PC-3 (cell line): ENCODE results near the gene GPS2. TPM values are rescaled to one million over a fixed set of nuclear protein-coding genes. Genes with fewer than 3 reads are reported as not detected.

ENCODE experiments used
- ATAC-seq: fragments of 200-7000 bp; cut with Tn5 transposase; 2 replicates; pipeline ENCODE4 v1.9.1; 2020; ENCODE audit warnings: mild to moderate bottlenecking, moderate library complexity
- BruUV-seq: library from RNA; stranded (reverse); fragments of 400-500 nt; replicated peaks from 2 replicates; lab custom pipeline; 2021; lab: Mats Ljungman, UMichigan
- CTCF ChIA-PET: fragments of 300-600 bp; sonication (Branson Sonifier 250); formaldehyde crosslinking; loops from one replicate; lab custom pipeline; 2022; ENCODE audit warnings: antibody characterized with exemption; lab: Charles Lee
- POLR2A ChIA-PET: fragments of 300-600 bp; sonication (Branson Sonifier 250); formaldehyde crosslinking; loops from one replicate; lab custom pipeline; 2022; ENCODE audit warnings: antibody characterized with exemption; ENCODE audit not compliant: unreplicated experiment; lab: Charles Lee
- DNase-seq: peaks from one replicate; pipeline ENCODE4 v3.0.0-alpha.2; 2015
- H2AFZ ChIP-seq: fragments of 300-600 bp; sonication (generic); 2 replicates; pipeline ENCODE4 v1.6.0; 2016; ENCODE audit warnings: antibody characterized with exemption, low read length
- H3F3A ChIP-seq: fragments of 300-600 bp; sonication (generic); one replicate; pipeline ENCODE4 v1.6.0; 2017; ENCODE audit warnings: antibody characterized with exemption, low read length, control low read depth, mild to moderate bottlenecking; ENCODE audit not compliant: unreplicated experiment
- H3K27ac ChIP-seq: fragments of 300-600 bp; sonication (generic); 2 replicates; pipeline ENCODE4 v1.5.1; 2016; ENCODE audit warnings: mild to moderate bottlenecking, low read length
- H3K27me3 ChIP-seq: fragments of 300-600 bp; sonication (generic); 2 replicates; pipeline ENCODE4 v1.6.1; 2016; ENCODE audit warnings: low read length, mixed read lengths
- H3K36me3 ChIP-seq: fragments of 300-600 bp; sonication (generic); 2 replicates; pipeline ENCODE4 v1.6.1; 2016; ENCODE audit warnings: low read depth, mixed run types, low read length, mixed read lengths
- H3K4me1 ChIP-seq: fragments of 300-600 bp; sonication (generic); 2 replicates; pipeline ENCODE4 v1.5.1; 2016; ENCODE audit warnings: low read length; ENCODE audit not compliant: insufficient read depth
- H3K4me2 ChIP-seq: fragments of 300-600 bp; sonication (generic); 2 replicates; pipeline ENCODE4 v1.6.0; 2016; ENCODE audit warnings: low read length
- H3K4me3 ChIP-seq: fragments of 300-600 bp; sonication (generic); 2 replicates; pipeline ENCODE4 v1.5.1; 2016; ENCODE audit warnings: mild to moderate bottlenecking, low read length, mixed read lengths
- H3K79me2 ChIP-seq: fragments of 300-600 bp; sonication (generic); 2 replicates; pipeline ENCODE4 v1.6.1; 2017; ENCODE audit warnings: low read length, mixed read lengths
- H3K9ac ChIP-seq: fragments of 300-600 bp; sonication (generic); 2 replicates; pipeline ENCODE4 v1.6.0; 2016; ENCODE audit warnings: mild to moderate bottlenecking, low read length
- H3K9me2 ChIP-seq: fragments of 300-600 bp; sonication (generic); replicated peaks from 2 replicates; pipeline ENCODE4 v1.6.1; 2016; ENCODE audit warnings: mixed run types, low read length, mixed read lengths
- H3K9me3 ChIP-seq: fragments of 300-600 bp; sonication (generic); 2 replicates; pipeline ENCODE4 v1.6.1; 2016; ENCODE audit warnings: low read length, mixed read lengths
- H4K20me1 ChIP-seq: fragments of 300-600 bp; sonication (generic); 2 replicates; pipeline ENCODE4 v1.6.1; 2016; ENCODE audit warnings: low read length, mixed read lengths
- CTCF ChIP-seq: fragments of 300-600 bp; sonication (generic); conservative IDR thresholded peaks from 2 replicates; pipeline ENCODE4 v1.5.1; 2017; ENCODE audit warnings: antibody characterized with exemption, low read depth, mild to moderate bottlenecking, low read length
- EZH2 ChIP-seq: fragments of 300-600 bp; sonication (generic); IDR thresholded peaks from one replicate; pipeline ENCODE4 v1.6.1; 2017; ENCODE audit warnings: antibody characterized with exemption, mild to moderate bottlenecking, low read length; ENCODE audit not compliant: unreplicated experiment
- EZH2phosphoT487 ChIP-seq: fragments of 300-600 bp; sonication (generic); IDR thresholded peaks from 2 replicates; pipeline ENCODE4 v1.6.1; 2018; ENCODE audit warnings: mild to moderate bottlenecking, antibody characterized with exemption, low read length, borderline replicate concordance
- intact Hi-C: fragments of 100-400 bp; cut with micrococcal nuclease; formaldehyde crosslinking; loops from 2 replicates; pipeline ENCODE4 v1.9.0; 2023
- total RNA-seq: library from RNA; depleted of rRNA; stranded (reverse); fragments of >200 nt; gene quantifications from 2 replicates; pipeline ENCODE4 v1.2.3, GENCODE V29; 2014

GPS2 gene
- total RNA-seq, 1 experiment from 2014 or later = 30.8 TPM

GRCh38 chr17:7332111-7332510, 17.0 kb upstream of the GPS2 start:
- DNase-seq = no peak
- H3K79me2 ChIP-seq = peaks cover 16% of the 10 kb centered on the region
- H3K4me3 ChIP-seq = no peak overlapping the region
- no peak overlapping the region for H3K4me2 ChIP-seq
- H4K20me1 ChIP-seq = no peaks in the 10 kb centered on the region
- no peaks in the 10 kb centered on the region for H3K9me3 ChIP-seq
- ChIA-PET POLR2A (no interaction called here), CTCF (no interaction called here)
- no peaks in the 10 kb centered on the region for H3K9me2 ChIP-seq
- no peaks in the 10 kb centered on the region for H3K27me3 ChIP-seq
- TF ChIP-seq EZH2 = no peak
- TF ChIP-seq CTCF = no peak
- no peak for TF ChIP-seq EZH2phosphoT487
- H3K9ac ChIP-seq = no peak overlapping the region
- H3K27ac ChIP-seq = no peak overlapping the region
- H3K36me3 ChIP-seq = no peaks in the 10 kb centered on the region
- no peak overlapping the region for H2AFZ ChIP-seq
- H3F3A ChIP-seq = no peaks in the 10 kb centered on the region
- 0 out of 2 replicates have a peak, but pooled peaks cover 6% of the 10 kb centered on the region for H3K4me1 ChIP-seq
- no peak for ATAC-seq
- no TSS peak for BruUV-seq
- intact Hi-C loops = no loop called here

DNA sequence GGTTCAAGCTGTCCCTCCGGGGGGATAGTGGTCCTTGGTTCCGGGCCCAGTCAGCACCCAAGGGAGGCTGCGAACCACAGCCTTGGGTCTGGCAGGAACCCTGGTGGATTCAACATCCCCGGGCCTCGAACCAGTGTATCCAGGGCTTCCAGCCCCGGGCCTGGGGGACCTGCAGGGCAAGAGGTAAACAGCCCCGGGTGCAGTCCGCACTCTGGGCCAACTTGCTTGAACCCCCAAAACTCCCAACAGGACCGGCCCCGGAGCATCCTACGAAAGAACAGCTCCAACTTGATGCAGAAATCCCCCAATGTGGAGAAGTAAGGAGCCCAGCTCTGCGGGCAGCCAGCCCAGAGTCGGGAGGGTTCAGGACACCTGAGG, 15.5 kb upstream of the GPS2 start:
- Histone ChIP-seq H3K9ac (no peak overlapping the region), H3K9me2 (no peaks in the 10 kb centered on the region), H3K4me2 (peak overlapping the region; percentile 99), H2AFZ (peak overlapping the region; percentile 95; the same call in 1 of the 2 replicates), H3K4me1 (0 out of 2 replicates have a peak, but pooled peaks cover 6% of the 10 kb centered on the region), H3K4me3 (peak overlapping the region; percentile 96), H3K79me2 (peaks cover 16% of the 10 kb centered on the region), H3K27me3 (no peaks in the 10 kb centered on the region), H3F3A (no peaks in the 10 kb centered on the region), H3K27ac (no peak overlapping the region), H3K36me3 (no peaks in the 10 kb centered on the region), H3K9me3 (no peaks in the 10 kb centered on the region), H4K20me1 (no peaks in the 10 kb centered on the region)
- CTCF ChIA-PET = no interaction called here
- no TSS peak for BruUV-seq
- no peak for TF ChIP-seq CTCF
- TF ChIP-seq EZH2 = no peak
- no peak for TF ChIP-seq EZH2phosphoT487
- DNase-seq (no peak), ATAC-seq (no peak)
- intact Hi-C loops = no loop called here
- POLR2A ChIA-PET = no interaction called here

- no TSS peak for BruUV-seq
- Histone ChIP-seq H3K79me2 (peaks cover 16% of the 10 kb centered on the region), H3K27me3 (no peaks in the 10 kb centered on the region), H3K9me3 (no peaks in the 10 kb centered on the region), H3F3A (no peaks in the 10 kb centered on the region), H3K27ac (peak overlapping the region; percentile 77), H2AFZ (peak overlapping the region; percentile 95), H3K9me2 (no peaks in the 10 kb centered on the region), H3K4me1 (0 out of 2 replicates have a peak, but pooled peaks cover 6% of the 10 kb centered on the region), H3K9ac (peak overlapping the region; percentile 88), H3K4me3 (peak overlapping the region; percentile 96), H3K4me2 (peak overlapping the region; percentile 99), H4K20me1 (no peaks in the 10 kb centered on the region), H3K36me3 (no peaks in the 10 kb centered on the region)
- CTCF ChIA-PET = interaction anchor here (0.6 kb wide), 1 partner anchor 17 kb away, joined by 3 read pairs; no protein-coding TSS in a partner anchor
- intact Hi-C loops = loop anchor here (2.0 kb wide), 1 partner anchor 21 kb away; no protein-coding TSS in a partner anchor
- no peak for TF ChIP-seq CTCF
- no peak for TF ChIP-seq EZH2
- no peak for TF ChIP-seq EZH2phosphoT487
- peak; percentile 60 for DNase-seq
- peak; percentile 83 for ATAC-seq
- POLR2A ChIA-PET = interaction anchor here (0.6 kb wide), 1 partner anchor 102 kb away, joined by 3 read pairs; no protein-coding TSS in a partner anchor
Measured at GRCh38 chr17:7329997-7330637, 15.0 kb upstream of the GPS2 start.
